GM23338 (cell line): Measurements from ENCODE around the gene FBN3. TPM values are rescaled to one million over a fixed set of nuclear protein-coding genes. Genes with fewer than 3 reads are reported as not detected.

Experiments
- ATAC-seq: fragments of 200-7000 bp; cut with Tn5 transposase; 3 replicates; pipeline ENCODE4 v1.9.1; 2020
- DNase-seq: peaks from one replicate; pipeline ENCODE4 v3.0.0-alpha.2; 2015; ENCODE audit warnings: low spot score
- H2AFZ ChIP-seq: fragments of 200-600 bp; sonication (generic); 2 replicates; pipeline ENCODE4 v1.8.0; 2016; ENCODE audit warnings: antibody characterized with exemption, mild to moderate bottlenecking, moderate library complexity
- H3F3A ChIP-seq: fragments of 200-600 bp; sonication (generic); replicated peaks from 2 replicates; pipeline ENCODE4 v1.8.0; 2017; ENCODE audit warnings: antibody characterized with exemption, mixed run types, low read depth
- H3K27ac ChIP-seq: fragments of 200-600 bp; sonication (generic); 2 replicates; pipeline ENCODE4 v1.6.1; 2016; ENCODE audit warnings: low read depth
- H3K27me3 ChIP-seq: fragments of 200-600 bp; sonication (generic); 2 replicates; pipeline ENCODE4 v1.8.0; 2016; ENCODE audit warnings: mild to moderate bottlenecking, mixed run types, moderate library complexity; ENCODE audit not compliant: insufficient read depth
- H3K36me3 ChIP-seq: fragments of 200-600 bp; sonication (generic); 2 replicates; pipeline ENCODE4 v1.8.0; 2016; ENCODE audit warnings: mild to moderate bottlenecking; ENCODE audit not compliant: insufficient read depth
- H3K4me1 ChIP-seq: fragments of 200-600 bp; sonication (generic); 2 replicates; pipeline ENCODE4 v1.8.0; 2016; ENCODE audit warnings: mild to moderate bottlenecking, moderate library complexity; ENCODE audit not compliant: insufficient read depth
- H3K4me2 ChIP-seq: fragments of 200-600 bp; sonication (generic); 2 replicates; pipeline ENCODE4 v1.7.1; 2017; ENCODE audit warnings: mixed run types
- H3K4me3 ChIP-seq: fragments of 200-600 bp; sonication (generic); 2 replicates; pipeline ENCODE4 v1.6.1; 2016; ENCODE audit warnings: mixed run types
- H3K79me2 ChIP-seq: fragments of 200-600 bp; sonication (generic); replicated peaks from 2 replicates; pipeline ENCODE4 v1.8.0; 2017; ENCODE audit warnings: mild to moderate bottlenecking; ENCODE audit not compliant: insufficient read depth
- H3K9me2 ChIP-seq: fragments of 200-600 bp; sonication (generic); 2 replicates; pipeline ENCODE4 v1.8.0; 2017; ENCODE audit not compliant: insufficient read depth
- H4K20me1 ChIP-seq: fragments of 200-600 bp; sonication (generic); replicated peaks from 2 replicates; pipeline ENCODE4 v1.8.0; 2017; ENCODE audit warnings: mild to moderate bottlenecking; ENCODE audit not compliant: insufficient read depth
- H3K27ac Mint-ChIP-seq: 2 replicates; pipeline ENCODE4 v1.8.0; 2020; ENCODE audit warnings: inconsistent platforms, mild to moderate bottlenecking, moderate library complexity, mixed read lengths
- H3K27me3 Mint-ChIP-seq: 3 replicates; pipeline ENCODE4 v1.8.0; 2022; ENCODE audit warnings: low read depth, mild to moderate bottlenecking, moderate library complexity, mixed read lengths, inconsistent platforms; ENCODE audit not compliant: insufficient read depth, poor library complexity
- H3K36me3 Mint-ChIP-seq: 3 replicates; pipeline ENCODE4 v1.8.0; 2021; ENCODE audit warnings: low read depth, mild to moderate bottlenecking, inconsistent platforms, moderate library complexity, mixed read lengths
- H3K4me1 Mint-ChIP-seq: 3 replicates; pipeline ENCODE4 v1.8.0; 2020; ENCODE audit warnings: mild to moderate bottlenecking, inconsistent platforms, mixed read lengths
- H3K4me3 Mint-ChIP-seq: 3 replicates; pipeline ENCODE4 v1.8.0; 2021; ENCODE audit warnings: moderate library complexity, mild to moderate bottlenecking, inconsistent platforms, mixed read lengths
- H3K9me3 Mint-ChIP-seq: 3 replicates; pipeline ENCODE4 v1.8.0; 2020; ENCODE audit warnings: moderate library complexity, mild to moderate bottlenecking, inconsistent platforms, mixed read lengths
- CREB1 ChIP-seq: fragments of 250-450 bp; sonication (Bioruptor Pico); IDR thresholded peaks from 2 replicates; pipeline ENCODE4 v1.5.0; 2020; ENCODE audit warnings: low read depth, mild to moderate bottlenecking, moderate library complexity
- CTCF ChIP-seq, 2 experiments: fragments of 200-600 bp in 1 of 2; sonication (generic) in 1 of 2; conservative IDR thresholded peaks; 2 replicates each; pipeline versions ENCODE4 v1.5.1 to v1.6.1; 2016 to 2017; ENCODE audit warnings: antibody characterized with exemption in 2 of 2, low read depth in 2 of 2, mild to moderate bottlenecking in 2 of 2, moderate library complexity in 1 of 2
- EZH2 ChIP-seq: fragments of 200-600 bp; sonication (generic); IDR thresholded peaks from one replicate; pipeline ENCODE4 v1.8.0; 2017; ENCODE audit warnings: antibody characterized with exemption, mild to moderate bottlenecking, low read depth; ENCODE audit not compliant: unreplicated experiment
- EZH2phosphoT487 ChIP-seq: fragments of 200-600 bp; sonication (generic); IDR thresholded peaks from one replicate; pipeline ENCODE4 v1.8.1; 2018; ENCODE audit warnings: antibody characterized with exemption; ENCODE audit not compliant: unreplicated experiment
- JUNB ChIP-seq: IDR thresholded peaks from one replicate; pipeline ENCODE4 v1.6.1; 2016; ENCODE audit warnings: antibody characterized with exemption; ENCODE audit not compliant: unreplicated experiment
- NANOG ChIP-seq: IDR thresholded peaks from 2 replicates; pipeline ENCODE4 v1.6.1; 2016; ENCODE audit warnings: antibody characterized with exemption, borderline replicate concordance
- POLR2AphosphoS5 ChIP-seq: IDR thresholded peaks from 2 replicates; pipeline ENCODE4 v1.6.1; 2016; ENCODE audit warnings: antibody characterized with exemption, low read depth
- REST ChIP-seq: IDR thresholded peaks from one replicate; pipeline ENCODE4 v1.6.1; 2018; ENCODE audit warnings: antibody characterized with exemption; ENCODE audit not compliant: unreplicated experiment
- STAT1 ChIP-seq: IDR thresholded peaks from one replicate; pipeline ENCODE4 v1.6.1; 2016; ENCODE audit warnings: antibody characterized with exemption; ENCODE audit not compliant: unreplicated experiment
- ZNF114 ChIP-seq: fragments of 250-450 bp; sonication (Bioruptor Pico); IDR thresholded peaks from 2 replicates; pipeline ENCODE4 v1.5.0; 2020; ENCODE audit warnings: mild to moderate bottlenecking, moderate library complexity
- ZNF331 ChIP-seq: fragments of 250-450 bp; sonication (Bioruptor Pico); IDR thresholded peaks from 2 replicates; pipeline ENCODE4 v1.5.0; 2020; ENCODE audit warnings: low read depth, mild to moderate bottlenecking, moderate library complexity
- polyA plus RNA-seq: library from polyadenylated mRNA; unstranded; fragments of >200 nt; fragmentation: Nextera tagmentation; extraction: Ambion mirVana; gene quantifications from 2 replicates; pipeline ENCODE4 v1.2.1, GENCODE V29; 2016
- total RNA-seq: library from RNA; depleted of rRNA; stranded (reverse); fragments of >200 nt; shearing (Covaris generic); gene quantifications from 2 replicates; pipeline ENCODE4 v1.2.3, GENCODE V29; 2014
- TF ChIP-seq, protein P1 (sequence below): fragments of 250-450 bp; sonication (Bioruptor Pico); IDR thresholded peaks from 2 replicates; pipeline ENCODE4 v1.5.0; 2020; ENCODE audit warnings: mild to moderate bottlenecking, moderate library complexity
- TF ChIP-seq, protein P2 (sequence below): IDR thresholded peaks from 2 replicates; pipeline ENCODE4 v1.6.1; 2016; ENCODE audit warnings: antibody characterized with exemption

Gene FBN3
- total and polyA plus RNA-seq, 2 experiments from 2014 or later = 8.5 to 54.5 TPM

DNA sequence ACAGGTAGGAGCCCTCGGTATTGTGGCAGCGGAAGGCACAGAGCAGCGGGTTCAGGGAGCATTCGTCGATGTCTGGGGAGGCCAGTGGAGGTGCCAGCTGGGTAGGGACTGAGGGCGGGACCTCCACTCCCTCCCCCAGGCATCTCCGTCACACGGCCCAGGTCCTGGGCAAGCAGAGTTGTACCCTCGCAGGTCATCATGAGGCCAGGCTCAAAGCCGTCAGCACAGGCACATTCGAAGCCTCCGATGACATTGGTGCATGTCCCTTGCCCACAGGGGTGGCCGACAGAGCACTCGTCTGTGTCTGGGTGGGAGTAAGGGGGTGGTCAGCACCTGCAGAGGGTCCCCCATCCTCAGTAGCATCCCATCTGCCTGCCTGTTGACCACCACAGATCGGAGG is 61.5 kb downstream of the FBN3 start:
- no peaks in the 10 kb centered on the region for H3K79me2 ChIP-seq
- no peak overlapping the region for H3K4me2 ChIP-seq
- peaks cover 17% of the 10 kb centered on the region for H3K36me3 ChIP-seq
- DNase-seq (no peak), ATAC-seq (no peak)
- Mint-ChIP-seq H3K9me3 (0 out of 3 replicates have a peak, but pooled peaks cover 3% of the 10 kb centered on the region), H3K4me1 (no peaks in the 10 kb centered on the region), H3K36me3 (peaks cover 14% of the 10 kb centered on the region), H3K27ac (no peak overlapping the region), H3K27me3 (peaks cover 4% of the 10 kb centered on the region), H3K4me3 (no peak overlapping the region)
- no peak overlapping the region for H3K4me3 ChIP-seq
- no peak for TF ChIP-seq ZNF114 (CRISPR knock-in tag)
- no peak for TF ChIP-seq CTCF (conservative IDR thresholded peaks at IDR 0.05; ENCODE audit: low read depth in 2 of 2)
- TF ChIP-seq, protein P1, sequence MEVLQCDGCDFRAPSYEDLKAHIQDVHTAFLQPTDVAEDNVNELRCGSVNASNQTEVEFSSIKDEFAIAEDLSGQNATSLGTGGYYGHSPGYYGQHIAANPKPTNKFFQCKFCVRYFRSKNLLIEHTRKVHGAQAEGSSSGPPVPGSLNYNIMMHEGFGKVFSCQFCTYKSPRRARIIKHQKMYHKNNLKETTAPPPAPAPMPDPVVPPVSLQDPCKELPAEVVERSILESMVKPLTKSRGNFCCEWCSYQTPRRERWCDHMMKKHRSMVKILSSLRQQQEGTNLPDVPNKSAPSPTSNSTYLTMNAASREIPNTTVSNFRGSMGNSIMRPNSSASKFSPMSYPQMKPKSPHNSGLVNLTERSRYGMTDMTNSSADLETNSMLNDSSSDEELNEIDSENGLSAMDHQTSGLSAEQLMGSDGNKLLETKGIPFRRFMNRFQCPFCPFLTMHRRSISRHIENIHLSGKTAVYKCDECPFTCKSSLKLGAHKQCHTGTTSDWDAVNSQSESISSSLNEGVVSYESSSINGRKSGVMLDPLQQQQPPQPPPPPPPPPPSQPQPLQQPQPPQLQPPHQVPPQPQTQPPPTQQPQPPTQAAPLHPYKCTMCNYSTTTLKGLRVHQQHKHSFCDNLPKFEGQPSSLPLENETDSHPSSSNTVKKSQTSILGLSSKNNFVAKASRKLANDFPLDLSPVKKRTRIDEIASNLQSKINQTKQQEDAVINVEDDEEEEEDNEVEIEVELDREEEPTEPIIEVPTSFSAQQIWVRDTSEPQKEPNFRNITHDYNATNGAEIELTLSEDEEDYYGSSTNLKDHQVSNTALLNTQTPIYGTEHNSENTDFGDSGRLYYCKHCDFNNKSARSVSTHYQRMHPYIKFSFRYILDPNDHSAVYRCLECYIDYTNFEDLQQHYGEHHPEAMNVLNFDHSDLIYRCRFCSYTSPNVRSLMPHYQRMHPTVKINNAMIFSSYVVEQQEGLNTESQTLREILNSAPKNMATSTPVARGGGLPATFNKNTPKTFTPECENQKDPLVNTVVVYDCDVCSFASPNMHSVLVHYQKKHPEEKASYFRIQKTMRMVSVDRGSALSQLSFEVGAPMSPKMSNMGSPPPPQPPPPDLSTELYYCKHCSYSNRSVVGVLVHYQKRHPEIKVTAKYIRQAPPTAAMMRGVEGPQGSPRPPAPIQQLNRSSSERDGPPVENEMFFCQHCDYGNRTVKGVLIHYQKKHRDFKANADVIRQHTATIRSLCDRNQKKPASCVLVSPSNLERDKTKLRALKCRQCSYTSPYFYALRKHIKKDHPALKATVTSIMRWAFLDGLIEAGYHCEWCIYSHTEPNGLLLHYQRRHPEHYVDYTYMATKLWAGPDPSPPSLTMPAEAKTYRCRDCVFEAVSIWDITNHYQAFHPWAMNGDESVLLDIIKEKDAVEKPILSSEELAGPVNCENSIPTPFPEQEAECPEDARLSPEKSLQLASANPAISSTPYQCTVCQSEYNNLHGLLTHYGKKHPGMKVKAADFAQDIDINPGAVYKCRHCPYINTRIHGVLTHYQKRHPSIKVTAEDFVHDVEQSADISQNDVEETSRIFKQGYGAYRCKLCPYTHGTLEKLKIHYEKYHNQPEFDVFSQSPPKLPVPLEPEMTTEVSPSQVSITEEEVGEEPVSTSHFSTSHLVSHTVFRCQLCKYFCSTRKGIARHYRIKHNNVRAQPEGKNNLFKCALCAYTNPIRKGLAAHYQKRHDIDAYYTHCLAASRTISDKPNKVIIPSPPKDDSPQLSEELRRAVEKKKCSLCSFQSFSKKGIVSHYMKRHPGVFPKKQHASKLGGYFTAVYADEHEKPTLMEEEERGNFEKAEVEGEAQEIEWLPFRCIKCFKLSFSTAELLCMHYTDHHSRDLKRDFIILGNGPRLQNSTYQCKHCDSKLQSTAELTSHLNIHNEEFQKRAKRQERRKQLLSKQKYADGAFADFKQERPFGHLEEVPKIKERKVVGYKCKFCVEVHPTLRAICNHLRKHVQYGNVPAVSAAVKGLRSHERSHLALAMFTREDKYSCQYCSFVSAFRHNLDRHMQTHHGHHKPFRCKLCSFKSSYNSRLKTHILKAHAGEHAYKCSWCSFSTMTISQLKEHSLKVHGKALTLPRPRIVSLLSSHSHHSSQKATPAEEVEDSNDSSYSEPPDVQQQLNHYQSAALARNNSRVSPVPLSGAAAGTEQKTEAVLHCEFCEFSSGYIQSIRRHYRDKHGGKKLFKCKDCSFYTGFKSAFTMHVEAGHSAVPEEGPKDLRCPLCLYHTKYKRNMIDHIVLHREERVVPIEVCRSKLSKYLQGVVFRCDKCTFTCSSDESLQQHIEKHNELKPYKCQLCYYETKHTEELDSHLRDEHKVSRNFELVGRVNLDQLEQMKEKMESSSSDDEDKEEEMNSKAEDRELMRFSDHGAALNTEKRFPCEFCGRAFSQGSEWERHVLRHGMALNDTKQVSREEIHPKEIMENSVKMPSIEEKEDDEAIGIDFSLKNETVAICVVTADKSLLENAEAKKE (CRISPR knock-in tag) = no peak
- no peak for TF ChIP-seq STAT1
- TF ChIP-seq, protein P2, sequence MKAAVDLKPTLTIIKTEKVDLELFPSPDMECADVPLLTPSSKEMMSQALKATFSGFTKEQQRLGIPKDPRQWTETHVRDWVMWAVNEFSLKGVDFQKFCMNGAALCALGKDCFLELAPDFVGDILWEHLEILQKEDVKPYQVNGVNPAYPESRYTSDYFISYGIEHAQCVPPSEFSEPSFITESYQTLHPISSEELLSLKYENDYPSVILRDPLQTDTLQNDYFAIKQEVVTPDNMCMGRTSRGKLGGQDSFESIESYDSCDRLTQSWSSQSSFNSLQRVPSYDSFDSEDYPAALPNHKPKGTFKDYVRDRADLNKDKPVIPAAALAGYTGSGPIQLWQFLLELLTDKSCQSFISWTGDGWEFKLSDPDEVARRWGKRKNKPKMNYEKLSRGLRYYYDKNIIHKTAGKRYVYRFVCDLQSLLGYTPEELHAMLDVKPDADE = no peak
- TF ChIP-seq NANOG = no peak
- no peak for TF ChIP-seq ZNF331 (CRISPR knock-in tag)
- TF ChIP-seq JUNB = no peak
- TF ChIP-seq EZH2phosphoT487 = no peak
- no peak for TF ChIP-seq POLR2AphosphoS5
- no peak for TF ChIP-seq REST
- TF ChIP-seq EZH2 = no peak
- TF ChIP-seq CREB1 = no peak
- no peak overlapping the region for H2AFZ ChIP-seq
- no peaks in the 10 kb centered on the region for H3K4me1 ChIP-seq
- H3K9me2 ChIP-seq = no peaks in the 10 kb centered on the region
- no peaks in the 10 kb centered on the region for H3K27me3 ChIP-seq
- H3F3A ChIP-seq = no peaks in the 10 kb centered on the region; the same call in 1 of the 2 replicates
- H3K27ac ChIP-seq = no peak overlapping the region
- H4K20me1 ChIP-seq = peaks cover 6% of the 10 kb centered on the region; the same call in 1 of the 2 replicates
